NCI-H1417 treated with DMSO at 0.1 percent for 48 hours (cell line): ENCODE data around the gene PPP2R2B.
"Not testable (repeated sequence)": the region's sequence is repeated elsewhere in the genome, so short reads cannot be mapped to it uniquely, and the experiment has no call there.

Experiments used
- DNase-seq: peaks from one replicate; lab custom pipeline; 2025; lab: John Stamatoyannopoulos, UW

PPP2R2B gene

GRCh38 chr5:146744068-146744745 lies 134.3 kb downstream of the PPP2R2B start:
- no peak for DNase-seq

- DNase-seq: no peak
Observed at GRCh38 chr5:146734936-146735577, 143.5 kb downstream of the PPP2R2B start.

- no peak for DNase-seq
Observed at GRCh38 chr5:146732962-146733361, 145.6 kb downstream of the PPP2R2B start.

- no peak for DNase-seq
Observed at GRCh38 chr5:146731909-146732659, 146.5 kb downstream of the PPP2R2B start.

GRCh38 chr5:146728746-146729145 lies 149.8 kb downstream of the PPP2R2B start:
- not testable (repeated sequence) for DNase-seq

GRCh38 chr5:146726891-146727290 lies 151.7 kb downstream of the PPP2R2B start:
- DNase-seq: no peak

- DNase-seq: no peak
Observed at GRCh38 chr5:146726020-146726419, 152.5 kb downstream of the PPP2R2B start.

- no peak for DNase-seq
Observed at GRCh38 chr5:146725025-146725424, 153.5 kb downstream of the PPP2R2B start.

GRCh38 chr5:146722361-146722779 lies 156.2 kb downstream of the PPP2R2B start:
- no peak for DNase-seq

- no peak for DNase-seq
Observed at GRCh38 chr5:146721073-146721815, 157.3 kb downstream of the PPP2R2B start.

GRCh38 chr5:146720107-146720506 lies 158.4 kb downstream of the PPP2R2B start:
- DNase-seq: no peak

GRCh38 chr5:146719179-146719578 lies 159.4 kb downstream of the PPP2R2B start:
- no peak for DNase-seq

GRCh38 chr5:146718609-146719008 lies 159.9 kb downstream of the PPP2R2B start:
- no peak for DNase-seq

GRCh38 chr5:146717951-146718350 lies 160.6 kb downstream of the PPP2R2B start:
- DNase-seq: no peak

GRCh38 chr5:146716636-146717035 lies 161.9 kb downstream of the PPP2R2B start:
- DNase-seq: no peak

GRCh38 chr5:146710348-146710747 lies 168.2 kb downstream of the PPP2R2B start:
- DNase-seq: no peak

GRCh38 chr5:146707316-146707715 lies 171.2 kb downstream of the PPP2R2B start:
- no peak for DNase-seq

GRCh38 chr5:146706321-146706972 lies 172.1 kb downstream of the PPP2R2B start:
- no peak for DNase-seq

GRCh38 chr5:146704949-146705665 lies 173.4 kb downstream of the PPP2R2B start:
- DNase-seq: no peak

- DNase-seq: no peak
Observed at GRCh38 chr5:146703899-146704298, 174.7 kb downstream of the PPP2R2B start.

- DNase-seq: no peak
Observed at GRCh38 chr5:146703499-146703898, 175.1 kb downstream of the PPP2R2B start.
